Panc1 (cell line): ENCODE data around the gene ANKRD13D. TPM values are rescaled to one million over a fixed set of nuclear protein-coding genes. Genes with fewer than 3 reads are reported as not detected.

Source experiments
- ATAC-seq: fragments of 200-7000 bp; cut with Tn5 transposase; 2 replicates; pipeline ENCODE4 v1.9.1; 2020; ENCODE audit warnings: mild to moderate bottlenecking, moderate library complexity
- BruUV-seq: library from RNA; stranded (reverse); fragments of 400-500 nt; replicated peaks from 2 replicates; lab custom pipeline; 2021; lab: Mats Ljungman, UMichigan
- CTCF ChIA-PET: fragments of 300-600 bp; sonication (Branson Sonifier 250); formaldehyde crosslinking; loops from one replicate; lab custom pipeline; 2022; ENCODE audit warnings: antibody characterized with exemption; lab: Charles Lee
- POLR2A ChIA-PET: fragments of 300-600 bp; sonication (Branson Sonifier 250); formaldehyde crosslinking; loops from one replicate; lab custom pipeline; 2022; ENCODE audit warnings: antibody characterized with exemption; lab: Charles Lee
- DNase-seq: peaks from one replicate; pipeline ENCODE4 v3.0.0-alpha.2; 2010; ENCODE audit warnings: low read depth, low spot score
- H3K27ac ChIP-seq: 2 replicates; pipeline ENCODE4 v1.5.1; 2011; ENCODE audit warnings: mild to moderate bottlenecking, low read length, inconsistent platforms
- H3K27me3 ChIP-seq: fragments of 200-500 bp; sonication (Bioruptor generic); 2 replicates; pipeline ENCODE4 v1.6.0; 2014; ENCODE audit warnings: low read length, inconsistent platforms; ENCODE audit not compliant: control insufficient read depth, insufficient read depth
- H3K36me3 ChIP-seq: fragments of 200-500 bp; sonication (Bioruptor generic); 2 replicates; pipeline ENCODE4 v1.5.1; 2014; ENCODE audit warnings: inconsistent platforms, mild to moderate bottlenecking, low read length, moderate library complexity; ENCODE audit not compliant: control insufficient read depth, insufficient read depth
- H3K4me1 ChIP-seq: 2 replicates; pipeline ENCODE4 v1.5.1; 2011; ENCODE audit warnings: inconsistent platforms, mild to moderate bottlenecking, low read length, moderate library complexity; ENCODE audit not compliant: control insufficient read depth, insufficient read depth
- H3K4me3 ChIP-seq, 2 experiments: 2 replicates each; pipeline ENCODE4 v1.5.1; 2011 to 2012; ENCODE audit warnings: low read depth in 2 of 2, low read length in 2 of 2, mild to moderate bottlenecking in 2 of 2, inconsistent platforms in 1 of 2, moderate library complexity in 1 of 2
- H3K9me3 ChIP-seq: fragments of 200-500 bp; sonication (Bioruptor generic); 2 replicates; pipeline ENCODE4 v1.5.1; 2014; ENCODE audit warnings: low read depth, mild to moderate bottlenecking, inconsistent platforms, low read length, moderate library complexity; ENCODE audit not compliant: control insufficient read depth, insufficient read depth
- POLR2AphosphoS5 ChIP-seq: IDR thresholded peaks from 2 replicates; pipeline ENCODE4 v1.6.1; 2012; ENCODE audit warnings: mild to moderate bottlenecking, low read depth, low read length, moderate library complexity
- REST ChIP-seq, 2 experiments: IDR thresholded peaks; 2 replicates each; pipeline ENCODE4 v1.6.1; 2011 to 2012; ENCODE audit warnings: low read depth in 2 of 2, control low read depth in 1 of 2, low read length in 1 of 2, mild to moderate bottlenecking in 1 of 2, moderate library complexity in 1 of 2; ENCODE audit not compliant: insufficient read depth in 1 of 2
- SIN3A ChIP-seq: IDR thresholded peaks from 2 replicates; pipeline ENCODE4 v1.6.1; 2012; ENCODE audit warnings: low read depth, mild to moderate bottlenecking, low read length, moderate library complexity, borderline replicate concordance; ENCODE audit not compliant: insufficient read depth
- TCF7L2 ChIP-seq: IDR thresholded peaks from 2 replicates; pipeline ENCODE4 v1.6.1; 2011; ENCODE audit warnings: mild to moderate bottlenecking, low read depth, low read length, inconsistent platforms
- in situ Hi-C: cut with HindIII; loops from 2 replicates; pipeline ENCODE4 v1.10.0; 2016; ENCODE audit warnings: low sequenced_read_pairs, low pct_unique_long_range_greater_than_20kb
- intact Hi-C: fragments of 100-400 bp; cut with micrococcal nuclease; formaldehyde crosslinking; loops from one replicate; pipeline ENCODE4 v1.10.0; 2022; ENCODE audit not compliant: unreplicated experiment
- total RNA-seq: library from RNA; stranded (reverse); gene quantifications from one replicate; pipeline ENCODE4 v1.2.1, GENCODE V29; 2021; ENCODE audit not compliant: unreplicated experiment
- TF ChIP-seq, protein P1 (sequence below): fragments of 450-650 bp; IDR thresholded peaks from 2 replicates; pipeline ENCODE4 v1.5.1; 2017; ENCODE audit warnings: mild to moderate bottlenecking

The ANKRD13D gene
- total RNA-seq, 1 experiment from 2014 or later = 76.5 TPM

GRCh38 chr11:67261946-67262681, 27.0 kb upstream of the ANKRD13D start:
- TF ChIP-seq TCF7L2 (no peak), REST (IDR thresholded peaks at IDR 0.05; ENCODE audit: insufficient read depth in 1 of 2, low read depth in 2 of 2, low read length in 1 of 2) (no peak), SIN3A (no peak), POLR2AphosphoS5 (no peak)
- TF ChIP-seq, protein P1, sequence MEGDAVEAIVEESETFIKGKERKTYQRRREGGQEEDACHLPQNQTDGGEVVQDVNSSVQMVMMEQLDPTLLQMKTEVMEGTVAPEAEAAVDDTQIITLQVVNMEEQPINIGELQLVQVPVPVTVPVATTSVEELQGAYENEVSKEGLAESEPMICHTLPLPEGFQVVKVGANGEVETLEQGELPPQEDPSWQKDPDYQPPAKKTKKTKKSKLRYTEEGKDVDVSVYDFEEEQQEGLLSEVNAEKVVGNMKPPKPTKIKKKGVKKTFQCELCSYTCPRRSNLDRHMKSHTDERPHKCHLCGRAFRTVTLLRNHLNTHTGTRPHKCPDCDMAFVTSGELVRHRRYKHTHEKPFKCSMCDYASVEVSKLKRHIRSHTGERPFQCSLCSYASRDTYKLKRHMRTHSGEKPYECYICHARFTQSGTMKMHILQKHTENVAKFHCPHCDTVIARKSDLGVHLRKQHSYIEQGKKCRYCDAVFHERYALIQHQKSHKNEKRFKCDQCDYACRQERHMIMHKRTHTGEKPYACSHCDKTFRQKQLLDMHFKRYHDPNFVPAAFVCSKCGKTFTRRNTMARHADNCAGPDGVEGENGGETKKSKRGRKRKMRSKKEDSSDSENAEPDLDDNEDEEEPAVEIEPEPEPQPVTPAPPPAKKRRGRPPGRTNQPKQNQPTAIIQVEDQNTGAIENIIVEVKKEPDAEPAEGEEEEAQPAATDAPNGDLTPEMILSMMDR = no peak
- ATAC-seq (no peak), DNase-seq (no peak)
- Histone ChIP-seq H3K4me3 (peak overlapping the region in 1 of 2 experiments; percentile 57; a peak in 2 of 4 replicates), H3K4me1 (peaks cover 16% of the 10 kb centered on the region), H3K27me3 (no peaks in the 10 kb centered on the region), H3K9me3 (no peaks in the 10 kb centered on the region), H3K27ac (0 out of 2 replicates have a peak overlapping the region, but pooled peaks have one; percentile 12), H3K36me3 (no peaks in the 10 kb centered on the region; the same call in 1 of the 2 replicates)
- intact Hi-C loops = loop anchor here (10.0 kb wide), 1 partner anchor 123 kb away; no protein-coding TSS in a partner anchor
- in situ Hi-C loops = no loop called here
- BruUV-seq = no TSS peak
- ChIA-PET POLR2A (interaction anchor here (0.6 kb wide), 1 partner anchor 52 kb away, joined by 4 read pairs; no protein-coding TSS in a partner anchor), CTCF (interaction anchor here (0.5 to 3.6 kb wide), 12 partner anchors 21 to 328 kb away, joined by 3 to 21 read pairs (median 4); no protein-coding TSS in a partner anchor)

DNA sequence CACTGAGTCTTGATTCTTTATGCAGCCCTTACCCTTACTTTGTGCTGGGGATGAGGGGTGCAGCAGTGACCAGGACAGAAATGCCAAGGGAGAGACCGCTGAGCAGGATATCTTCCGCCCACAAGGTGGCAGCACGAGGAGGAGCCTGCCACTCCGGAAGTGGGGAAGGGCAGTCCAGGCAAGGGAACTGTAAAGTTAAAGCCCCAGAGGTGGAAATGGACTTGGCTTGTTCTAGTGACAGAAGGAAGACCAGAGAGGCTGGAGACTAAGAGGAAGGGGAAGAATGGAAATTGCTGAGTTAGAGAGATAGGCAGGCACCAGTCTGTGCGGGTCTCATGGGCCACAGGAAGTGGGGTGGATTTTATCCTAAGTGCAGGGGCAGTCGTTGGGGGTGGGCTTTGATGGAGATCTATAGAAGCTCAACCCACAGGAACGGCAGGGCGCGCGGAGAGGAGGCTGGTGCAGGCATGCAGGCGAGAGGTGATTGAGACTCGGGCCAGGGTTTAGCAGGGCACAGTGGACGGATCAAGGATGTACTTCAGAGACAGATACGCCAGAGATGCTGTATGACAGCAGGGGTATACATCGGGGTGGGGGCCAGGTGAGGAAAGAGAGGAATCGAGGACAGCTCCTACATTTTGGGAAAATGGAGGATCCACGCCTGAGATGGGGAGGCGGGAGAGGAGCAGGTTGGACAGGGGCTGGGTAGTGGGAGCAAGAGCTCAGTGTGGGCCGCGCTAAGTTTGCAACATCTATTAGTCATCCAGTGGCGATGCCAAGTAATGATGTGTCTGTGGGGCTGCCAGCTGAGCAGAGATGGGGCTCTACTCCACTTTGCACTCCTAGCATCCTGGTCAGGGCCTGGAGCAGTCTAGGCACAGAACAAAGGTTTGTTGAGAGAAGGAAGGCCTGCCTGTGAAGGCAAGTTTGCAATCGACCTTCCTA, 26.1 kb upstream of the ANKRD13D start:
- H3K4me3 ChIP-seq = no peak overlapping the region
- intact Hi-C loops = loop anchor here (10.0 kb wide), 1 partner anchor 122 kb away; no protein-coding TSS in a partner anchor
- in situ Hi-C loops = no loop called here
- TF ChIP-seq POLR2AphosphoS5 (no peak), REST (IDR thresholded peaks at IDR 0.05; ENCODE audit: insufficient read depth in 1 of 2, low read depth in 2 of 2, low read length in 1 of 2) (no peak), TCF7L2 (no peak), SIN3A (no peak)
- TF ChIP-seq, protein P1 = peak; percentile 97
- H3K27me3 ChIP-seq = no peaks in the 10 kb centered on the region
- ChIA-PET POLR2A (interaction anchor here (0.6 kb wide), 1 partner anchor 51 kb away, joined by 4 read pairs; no protein-coding TSS in a partner anchor), CTCF (interaction anchor here (0.5 to 3.6 kb wide), 6 partner anchors 20 to 188 kb away, joined by 3 to 21 read pairs (median 4); no protein-coding TSS in a partner anchor)
- no peaks in the 10 kb centered on the region for H3K9me3 ChIP-seq
- BruUV-seq = no TSS peak
- peaks cover 20% of the 10 kb centered on the region for H3K4me1 ChIP-seq
- DNase-seq (no peak), ATAC-seq (peak; percentile 74)
- peak overlapping the region; percentile 67 for H3K27ac ChIP-seq
- H3K36me3 ChIP-seq = no peaks in the 10 kb centered on the region; the same call in 1 of the 2 replicates
